ENCODE results near the gene ELAVL3.
A peak's percentile ranks its signal among the peaks of the same experiment; 100 is the strongest.

Gene ELAVL3

GRCh38 chr19:11480715-11481533, at the start of gene ELAVL3:
Gene ELAVL3 (minus strand): TSS chr19:11481046. CDS start chr19:11480608, 438 bp downstream.
- no peak for DNase-seq (ENCODE audit: low read depth in 2 of 2)

GRCh38 chr19:11530432-11530831, 49.6 kb upstream of the ELAVL3 start:
- DNase-seq (ENCODE audit: low read depth in 2 of 2) = no peak

- DNase-seq (ENCODE audit: low read depth in 2 of 2) = peak; percentile 82 to 84
These were observed 47.9 kb upstream of the ELAVL3 start, which contains the start of gene ECSIT for GRCh38 chr19:11528551-11529341. Gene ECSIT (minus strand): TSS chr19:11529134. CDS start chr19:11519170, 9,964 bp downstream.

- no peak for DNase-seq (ENCODE audit: low read depth in 2 of 2)
These were observed 38.3 kb upstream of the ELAVL3 start for GRCh38 chr19:11519138-11519537.

GRCh38 chr19:11513946-11514345, 33.1 kb upstream of the ELAVL3 start:
- DNase-seq (ENCODE audit: low read depth in 2 of 2) = no peak

GRCh38 chr19:11510444-11510843, 29.6 kb upstream of the ELAVL3 start:
- DNase-seq (ENCODE audit: low read depth in 2 of 2) = no peak

GRCh38 chr19:11507370-11508078, 26.7 kb upstream of the ELAVL3 start:
- DNase-seq (ENCODE audit: low read depth in 2 of 2) = no peak

GRCh38 chr19:11506967-11507366, 26.1 kb upstream of the ELAVL3 start:
- no peak for DNase-seq (ENCODE audit: low read depth in 2 of 2)

- no peak for DNase-seq (ENCODE audit: low read depth in 2 of 2)
These were observed 25.3 kb upstream of the ELAVL3 start for GRCh38 chr19:11506101-11506555.

GRCh38 chr19:11505504-11506100, 24.8 kb upstream of the ELAVL3 start, which contains the start of gene ZNF653:
Gene ZNF653 (minus strand): TSS chr19:11505839. CDS start chr19:11505786, 53 bp downstream.
- DNase-seq (ENCODE audit: low read depth in 2 of 2) = peak; percentile 91 to 92

- DNase-seq (ENCODE audit: low read depth in 2 of 2) = peak; percentile 83 to 92
These were observed 24.2 kb upstream of the ELAVL3 start for GRCh38 chr19:11505032-11505503.

GRCh38 chr19:11504502-11505031, 23.7 kb upstream of the ELAVL3 start:
- DNase-seq (ENCODE audit: low read depth in 2 of 2) = no peak

GRCh38 chr19:11499890-11500420, 19.1 kb upstream of the ELAVL3 start:
- no peak for DNase-seq (ENCODE audit: low read depth in 2 of 2)

GRCh38 chr19:11499220-11499726, 18.4 kb upstream of the ELAVL3 start:
- no peak for DNase-seq (ENCODE audit: low read depth in 2 of 2)

GRCh38 chr19:11496391-11497163, 15.7 kb upstream of the ELAVL3 start:
- peak; percentile 20 to 45 for DNase-seq (ENCODE audit: low read depth in 2 of 2)

- DNase-seq (ENCODE audit: low read depth in 2 of 2) = no peak
These were observed 15.0 kb upstream of the ELAVL3 start for GRCh38 chr19:11495885-11496284.

- DNase-seq (ENCODE audit: low read depth in 2 of 2) = no peak
These were observed 14.6 kb upstream of the ELAVL3 start for GRCh38 chr19:11495481-11495880.

- no peak for DNase-seq (ENCODE audit: low read depth in 2 of 2)
These were observed 13.9 kb upstream of the ELAVL3 start for GRCh38 chr19:11494634-11495285.

- no peak for DNase-seq (ENCODE audit: low read depth in 2 of 2)
These were observed 8.5 kb upstream of the ELAVL3 start for GRCh38 chr19:11489378-11489777.
